ENCODE results near the gene AGBL1.

Gene AGBL1

DNA sequence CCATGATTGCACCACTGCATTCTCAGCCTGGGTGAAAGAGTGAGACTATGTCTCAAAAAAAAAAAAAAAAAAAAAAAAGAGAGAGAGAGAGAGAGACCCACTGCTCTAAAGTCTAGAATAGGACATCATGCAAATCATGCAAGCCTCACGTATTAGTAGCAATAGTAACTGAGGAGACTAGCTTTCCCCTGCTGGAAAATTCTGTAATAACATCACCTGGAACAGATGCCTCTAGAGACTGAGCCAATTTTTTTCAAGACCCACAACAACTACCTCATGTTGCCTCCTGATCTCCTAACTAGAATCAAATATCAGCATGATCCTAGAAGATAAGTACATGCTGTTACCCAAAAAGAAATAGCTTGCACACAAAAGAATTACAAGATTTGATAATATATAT is 461.9 kb downstream of the AGBL1 start:
- peak; percentile 91 for DNase-seq

DNA sequence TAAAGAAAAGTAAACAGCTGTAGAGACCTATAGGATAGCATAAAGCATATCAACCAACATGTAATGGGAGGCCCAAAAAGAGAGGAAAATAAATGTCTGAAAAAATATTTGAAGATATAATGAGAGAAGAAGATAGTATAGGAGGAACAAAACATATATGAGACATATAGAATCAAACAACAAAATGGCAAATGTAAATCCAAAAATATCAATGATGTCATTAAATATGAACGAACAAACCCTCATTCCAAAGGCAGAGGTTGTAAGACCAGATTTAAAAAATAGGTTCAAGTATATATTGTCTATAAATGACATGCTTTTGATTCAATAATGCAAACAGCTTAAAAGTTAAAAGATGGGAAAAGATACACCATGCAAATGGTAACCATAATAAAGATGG is 470.4 kb downstream of the AGBL1 start:
- no peak for DNase-seq

DNA sequence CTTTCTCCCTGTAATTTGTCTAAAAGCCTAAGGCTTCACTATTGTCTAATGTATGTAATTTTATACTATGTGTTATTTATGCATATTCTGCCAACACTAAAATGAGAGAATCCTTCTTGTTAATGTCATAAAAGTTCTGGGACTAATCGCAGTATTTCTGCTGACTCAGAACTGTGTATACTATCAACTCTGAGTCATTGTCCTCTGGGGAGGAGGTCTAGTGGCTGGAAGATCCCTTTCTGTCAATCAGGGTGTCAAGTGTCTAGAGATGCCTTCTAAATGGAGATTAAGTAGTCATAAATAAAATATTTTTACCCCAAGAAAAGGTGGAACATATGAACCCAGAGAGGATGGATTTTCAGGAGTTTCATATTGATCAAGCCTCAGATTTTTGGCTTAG is 473.4 kb downstream of the AGBL1 start:
- peak; percentile 30 for DNase-seq

DNA sequence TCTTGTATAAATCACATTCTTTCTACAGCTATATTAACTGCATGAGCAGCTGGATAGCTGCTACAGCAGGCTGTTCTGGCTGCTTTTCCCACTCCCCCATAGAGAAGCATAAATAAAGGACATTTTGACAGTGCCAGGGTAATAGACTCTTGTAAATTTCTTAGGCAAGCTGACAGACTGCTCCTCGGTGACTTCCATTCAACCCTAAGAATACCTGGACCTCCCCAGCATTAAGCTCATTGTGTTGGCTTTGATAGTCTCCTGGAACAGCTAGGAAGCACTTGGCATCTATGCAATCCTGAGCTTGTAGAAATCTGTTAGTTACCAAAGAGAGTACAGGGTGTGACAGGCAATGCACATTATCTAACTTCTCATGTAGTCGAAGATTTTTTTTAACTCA is 475.4 kb downstream of the AGBL1 start:
- no peak for DNase-seq

DNA sequence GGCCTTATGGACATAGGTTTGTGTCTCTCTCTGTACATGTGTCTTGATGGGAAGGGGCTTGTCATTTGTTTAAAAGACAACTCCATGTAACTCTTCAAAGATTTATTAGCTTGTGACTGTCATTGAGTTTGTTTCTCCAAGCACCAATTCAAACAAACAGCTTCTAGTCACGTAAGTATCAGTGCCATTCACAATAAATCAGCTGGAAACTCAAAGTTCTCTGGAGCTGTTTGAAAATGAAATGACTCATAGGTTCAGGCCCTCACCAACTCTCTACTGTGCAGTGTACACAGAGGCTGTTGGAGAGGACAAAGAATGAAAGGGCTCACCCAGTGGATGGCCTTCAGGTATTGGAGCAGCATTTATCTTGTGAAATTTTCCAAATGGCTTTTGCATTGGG is 476.3 kb downstream of the AGBL1 start:
- DNase-seq = no peak

DNA sequence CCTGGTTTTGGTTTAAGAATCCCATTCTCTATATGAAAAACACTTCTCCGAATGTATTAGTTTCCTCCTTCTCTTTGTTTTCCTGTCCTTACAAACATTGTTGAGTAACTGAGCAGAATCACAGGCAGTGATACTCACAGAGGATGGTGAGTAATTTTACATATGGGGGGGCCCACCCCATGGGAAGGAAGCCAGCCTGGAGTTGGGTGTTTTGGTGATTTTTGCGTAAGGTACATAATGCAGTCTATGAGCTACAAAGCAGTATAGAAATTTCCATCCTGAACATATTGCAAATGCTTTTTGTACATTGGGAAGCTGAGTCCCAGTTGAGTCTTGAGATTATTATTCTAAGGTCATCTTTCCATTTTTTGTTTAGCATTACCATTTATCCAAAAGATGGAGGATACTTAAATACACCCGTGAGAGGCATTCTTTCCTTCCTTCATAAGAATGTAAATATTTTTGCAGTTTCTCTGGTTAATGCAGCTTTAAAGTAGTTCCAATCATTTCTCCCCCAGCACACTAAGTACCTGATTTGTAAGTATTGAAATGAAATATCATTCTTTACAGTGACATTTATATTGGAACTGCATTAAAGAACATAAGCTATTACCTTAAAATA is 476.8 kb downstream of the AGBL1 start:
- no peak for DNase-seq

DNA sequence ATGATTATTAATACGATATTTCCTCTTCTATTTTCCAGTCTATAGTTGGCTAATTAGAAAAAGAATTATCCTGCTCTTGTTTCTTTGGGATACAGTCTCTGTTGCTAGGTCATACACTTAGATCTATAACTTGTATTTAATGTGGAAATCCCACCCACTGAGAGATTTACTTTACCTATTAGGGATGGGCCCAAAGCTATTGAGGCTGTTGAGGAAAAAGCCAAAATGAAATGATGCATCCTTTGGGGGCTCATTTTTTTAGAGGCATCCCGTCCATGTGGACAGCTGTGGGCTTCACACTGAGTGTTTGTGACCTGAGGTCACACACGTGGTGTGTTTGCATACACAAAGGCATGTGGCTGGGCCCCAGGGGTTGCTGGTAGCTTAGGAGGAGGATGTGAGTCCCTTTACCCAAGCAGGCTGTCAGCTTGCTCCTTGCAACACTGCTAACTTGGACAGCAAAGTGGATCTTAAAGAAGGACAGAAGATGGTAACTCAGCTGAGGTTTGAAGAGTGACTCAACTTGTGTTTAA is 477.4 kb downstream of the AGBL1 start:
- DNase-seq = no peak

DNA sequence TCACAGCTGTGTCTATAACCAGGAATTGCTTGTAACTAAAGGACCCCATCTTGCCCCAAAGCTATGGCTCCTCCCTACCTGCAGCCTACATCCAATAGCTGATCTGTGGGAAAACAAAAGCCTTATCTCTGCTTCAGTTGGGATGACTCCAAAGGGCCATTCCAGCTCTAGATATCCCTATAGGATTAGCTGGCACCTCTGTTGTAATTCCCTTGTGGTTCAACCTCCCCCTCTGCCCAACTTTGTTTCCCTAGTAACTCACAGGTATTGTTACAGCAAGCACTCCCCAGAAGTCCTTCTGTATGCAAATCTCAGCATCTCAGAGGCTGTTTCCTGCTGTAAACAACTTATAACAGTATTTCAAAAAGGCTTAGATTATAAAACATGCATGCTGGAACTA is 478.6 kb downstream of the AGBL1 start:
- no peak for DNase-seq

DNA sequence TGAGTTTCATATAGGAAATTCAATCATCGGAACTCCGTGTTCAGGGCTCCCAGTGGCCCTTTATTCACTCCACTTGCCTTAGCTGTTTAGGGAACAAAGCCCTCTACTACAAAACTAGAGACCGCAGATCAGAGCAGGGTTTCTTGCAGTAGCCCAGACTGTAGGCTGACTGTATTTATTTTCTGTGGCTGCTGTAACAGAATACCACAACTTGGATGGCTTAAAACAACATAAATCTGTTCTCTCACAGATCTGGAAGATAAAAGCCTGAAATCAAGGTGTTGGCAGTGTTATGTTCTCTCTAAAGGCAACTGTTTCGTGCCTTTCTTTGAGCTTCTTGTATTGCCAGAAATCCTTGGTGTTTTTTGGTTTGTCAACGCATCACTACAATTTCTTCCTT is 479.0 kb downstream of the AGBL1 start:
- peak; percentile 18 for DNase-seq

DNA sequence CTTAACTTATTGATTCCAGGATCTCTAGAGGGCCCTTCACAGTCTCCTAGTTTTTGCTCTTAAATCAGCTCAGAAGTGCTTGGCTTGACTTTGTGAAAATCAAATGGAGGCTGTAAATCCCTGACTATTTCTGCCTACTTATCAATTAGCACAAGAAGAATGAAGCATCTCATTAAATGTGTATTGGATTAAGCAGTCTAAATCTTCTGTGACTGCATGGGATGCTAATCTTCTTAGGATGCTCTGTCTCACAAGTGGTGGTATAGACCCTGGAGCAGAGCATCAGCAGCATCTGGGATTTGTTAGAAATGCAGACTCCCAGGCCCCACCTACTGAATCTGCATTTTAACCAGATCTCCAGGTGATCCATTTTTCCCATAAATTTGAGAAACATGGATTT is 488.7 kb downstream of the AGBL1 start:
- no peak for DNase-seq

DNA sequence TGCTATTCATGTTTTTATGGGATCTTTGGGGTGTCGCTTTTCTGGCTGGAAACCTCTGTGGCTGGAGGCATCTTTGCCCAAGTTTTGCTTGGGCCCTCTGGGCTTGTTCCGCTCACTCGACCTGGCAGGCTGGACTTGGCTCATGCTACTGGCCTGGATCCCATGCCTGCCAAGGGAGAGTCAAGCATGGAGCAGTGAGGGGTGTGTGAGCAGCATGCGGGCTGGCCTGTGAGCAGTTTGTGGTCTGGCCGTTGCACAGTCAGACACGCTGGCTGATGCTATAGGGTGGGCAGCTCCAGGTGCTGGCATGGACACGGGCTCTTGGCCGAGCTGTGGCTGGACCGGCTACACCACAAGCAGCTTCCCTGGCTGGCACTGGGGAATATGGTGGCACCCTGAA is 491.1 kb downstream of the AGBL1 start:
- DNase-seq = no peak

DNA sequence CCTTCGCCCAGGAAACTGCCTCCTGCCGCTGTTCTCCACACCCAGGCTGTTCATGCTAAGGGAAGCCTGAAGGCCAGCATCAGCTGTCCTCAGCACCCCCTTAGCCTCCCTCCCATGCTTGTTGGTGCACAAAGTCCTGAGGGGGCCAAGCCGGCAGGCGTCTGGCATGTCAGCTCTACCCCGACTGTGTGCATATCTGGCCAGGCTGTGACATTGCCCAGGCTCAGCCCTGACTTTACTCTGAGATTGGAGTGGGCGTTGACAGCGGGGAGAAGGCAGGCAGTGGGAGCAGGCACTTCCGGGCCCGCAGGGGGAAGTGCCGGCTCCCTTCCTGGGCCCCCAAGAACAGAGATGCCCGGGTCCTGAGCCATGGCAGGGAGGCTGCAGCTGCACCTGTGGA is 492.2 kb downstream of the AGBL1 start:
- no peak for DNase-seq

DNA sequence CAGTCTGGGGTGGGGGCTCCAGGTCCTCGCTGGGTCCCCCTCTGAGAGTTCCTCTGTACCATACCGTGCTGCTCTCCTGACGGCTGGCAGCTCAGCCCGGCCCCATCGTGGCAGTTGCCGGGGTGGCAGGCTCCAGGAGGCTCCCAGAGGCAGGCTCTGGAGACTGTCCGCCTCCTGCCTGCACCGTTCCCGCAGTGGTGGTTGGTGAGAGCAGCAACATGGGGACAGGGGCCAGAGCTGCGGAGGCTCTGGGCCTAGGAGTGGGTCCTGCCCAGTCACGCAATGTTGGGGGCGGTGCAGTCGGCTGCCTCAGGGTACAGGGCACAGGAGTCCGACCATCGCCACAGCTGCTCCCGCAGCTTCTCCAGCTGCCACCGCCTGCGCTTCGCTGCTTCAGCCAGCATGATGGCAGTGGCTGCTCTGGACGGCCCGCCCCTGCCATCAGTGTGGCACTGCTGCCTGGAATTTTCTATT is 492.7 kb downstream of the AGBL1 start:
- DNase-seq = peak; percentile 39

DNA sequence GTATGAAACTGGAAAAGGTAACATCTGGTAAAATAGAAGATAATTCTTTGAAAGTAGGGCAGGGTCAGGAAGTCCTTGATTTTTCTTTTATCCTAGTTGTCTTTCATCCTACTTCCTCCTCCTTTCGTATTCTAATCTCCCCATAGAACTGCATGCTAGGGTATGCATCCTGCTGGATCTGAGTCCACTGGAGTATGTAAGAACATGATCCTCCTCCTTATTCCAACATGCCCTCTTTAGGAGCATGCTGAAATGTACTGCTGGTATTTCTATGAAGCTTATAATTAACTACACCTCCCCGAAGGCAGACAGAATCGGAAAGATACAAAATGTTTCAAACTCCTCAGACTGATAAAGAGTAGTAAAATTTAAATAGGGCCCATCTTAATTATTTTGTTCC is 493.8 kb downstream of the AGBL1 start:
- DNase-seq = no peak

DNA sequence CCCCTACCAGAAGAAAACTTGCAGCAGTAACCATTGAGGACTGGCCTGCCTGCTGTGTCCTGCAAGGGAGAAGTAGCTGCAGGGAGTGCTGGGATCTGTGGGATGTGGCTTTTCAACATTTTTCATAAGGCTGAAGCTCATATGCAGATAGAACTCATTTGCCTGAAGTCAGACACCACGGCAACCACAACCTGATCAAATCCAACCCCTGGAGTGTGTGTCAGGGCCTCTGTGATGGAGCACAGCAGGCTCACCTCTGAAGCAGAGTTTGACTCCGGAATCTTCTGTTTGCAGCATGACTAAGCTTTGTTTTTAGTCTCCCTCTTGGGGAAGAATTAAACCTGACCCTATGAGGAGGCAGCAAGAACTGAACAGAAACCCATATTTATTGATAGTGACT is 508.7 kb downstream of the AGBL1 start:
- DNase-seq = peak; percentile 21

DNA sequence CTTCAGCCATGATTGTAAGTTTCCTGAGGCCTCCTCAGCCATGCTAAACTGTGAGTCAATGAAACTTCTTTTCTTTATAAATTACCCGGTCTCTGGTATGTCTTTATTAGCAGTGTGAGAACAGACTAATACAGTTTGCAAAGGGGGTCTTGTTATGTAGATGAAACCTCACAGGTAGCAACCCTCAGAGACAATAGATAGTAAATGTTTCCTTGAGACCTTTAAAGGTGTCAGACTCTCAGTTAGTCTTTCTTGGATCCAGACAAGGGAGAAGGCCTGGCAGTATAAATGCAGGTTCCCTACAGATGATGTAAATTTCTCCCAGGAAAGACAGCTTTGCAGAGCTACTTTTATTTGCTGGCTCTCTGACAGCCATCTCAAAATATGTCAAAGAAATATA is 510.8 kb downstream of the AGBL1 start:
- no peak for DNase-seq

DNA sequence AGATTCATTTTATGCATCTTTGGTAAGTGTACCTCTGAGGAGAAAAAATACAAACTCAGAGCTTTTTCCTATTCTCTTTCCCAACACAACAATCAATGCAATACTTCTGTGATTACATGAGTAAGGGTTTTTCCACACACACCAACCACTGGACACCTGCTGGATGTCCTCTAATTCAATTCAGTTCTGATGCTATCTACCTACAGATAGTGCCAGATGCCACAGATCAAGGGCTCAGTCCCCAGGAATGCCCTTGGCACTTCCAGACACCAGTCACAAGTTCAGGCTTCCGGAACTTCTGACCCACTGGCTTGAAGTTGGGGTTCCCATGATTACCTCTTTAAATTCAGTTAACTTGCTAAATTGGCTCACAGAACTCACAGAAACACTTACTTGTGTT is 511.5 kb downstream of the AGBL1 start:
- no peak for DNase-seq

DNA sequence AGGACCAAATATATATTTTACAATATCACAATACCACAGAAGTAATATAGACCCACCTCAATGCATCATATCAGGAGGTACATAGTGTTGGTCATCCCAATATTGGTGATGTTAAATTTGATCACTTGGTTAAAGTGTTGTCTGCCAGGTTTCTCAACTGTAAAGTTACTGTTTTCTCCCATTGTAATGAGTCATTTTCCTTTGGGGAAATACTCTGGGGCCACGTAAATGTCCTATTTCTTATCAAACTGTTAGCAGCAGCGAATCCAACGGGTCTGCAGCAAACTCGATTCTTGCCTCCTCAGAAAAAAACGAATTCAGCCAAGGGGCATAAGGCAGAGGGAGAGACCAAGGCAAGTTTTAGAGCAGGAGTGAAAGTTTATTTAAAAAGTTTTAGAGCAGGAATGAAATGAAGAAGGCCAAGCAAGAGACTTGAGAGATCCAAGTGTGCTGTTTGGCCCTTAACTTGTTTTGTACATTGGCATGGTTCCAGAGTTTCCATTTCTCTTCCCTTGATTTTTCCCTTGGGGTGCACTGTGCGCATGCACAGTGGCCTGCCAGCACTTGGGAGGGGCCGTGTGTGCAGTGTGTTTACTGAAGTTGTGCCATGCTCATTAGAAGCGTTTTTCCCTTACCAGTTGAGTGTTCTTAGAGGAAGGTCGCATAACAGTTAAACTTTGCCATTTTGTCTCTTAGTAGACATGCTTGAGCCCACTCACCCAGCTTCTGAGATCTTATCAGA is 512.5 kb downstream of the AGBL1 start:
- DNase-seq = peak; percentile 88

DNA sequence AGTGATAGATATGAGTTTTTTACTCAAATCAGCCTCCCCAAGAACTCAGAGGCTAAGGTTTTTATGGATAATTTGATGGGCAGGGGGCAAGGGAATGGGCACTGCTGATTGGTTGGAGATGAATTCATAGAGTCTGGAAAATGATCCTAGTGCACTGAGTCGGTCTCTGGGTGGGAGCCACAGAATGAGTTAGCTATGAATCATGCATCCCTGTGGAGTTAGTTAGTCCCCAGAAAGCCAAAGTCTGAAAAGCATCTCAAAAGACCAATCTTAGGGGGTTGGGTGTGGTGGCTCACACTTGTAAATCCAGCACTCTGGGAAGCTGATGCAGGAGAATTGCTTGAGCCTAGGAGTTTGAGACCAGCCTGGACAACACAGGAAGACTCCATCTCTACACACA is 516.1 kb downstream of the AGBL1 start:
- DNase-seq = no peak

DNA sequence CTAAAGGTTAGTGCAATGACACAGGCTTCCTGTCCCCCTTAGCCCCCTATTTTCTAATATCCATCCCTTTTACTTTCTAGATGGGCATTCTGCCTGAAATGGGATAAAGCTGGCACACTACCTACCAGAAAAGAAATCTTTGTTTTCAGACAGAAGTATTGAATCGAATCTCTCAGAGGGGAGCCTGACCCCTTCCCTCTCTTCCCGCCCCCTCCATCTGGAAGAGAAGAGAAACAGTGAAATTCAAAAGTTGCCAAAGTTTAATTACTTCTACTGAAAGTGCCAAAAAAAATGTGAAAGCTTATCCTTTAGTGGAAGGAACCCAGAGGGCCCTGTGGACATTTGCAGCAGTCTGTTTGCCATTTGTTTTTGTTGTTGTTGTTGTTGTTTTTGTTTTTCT is 523.8 kb downstream of the AGBL1 start:
- no peak for DNase-seq

DNA sequence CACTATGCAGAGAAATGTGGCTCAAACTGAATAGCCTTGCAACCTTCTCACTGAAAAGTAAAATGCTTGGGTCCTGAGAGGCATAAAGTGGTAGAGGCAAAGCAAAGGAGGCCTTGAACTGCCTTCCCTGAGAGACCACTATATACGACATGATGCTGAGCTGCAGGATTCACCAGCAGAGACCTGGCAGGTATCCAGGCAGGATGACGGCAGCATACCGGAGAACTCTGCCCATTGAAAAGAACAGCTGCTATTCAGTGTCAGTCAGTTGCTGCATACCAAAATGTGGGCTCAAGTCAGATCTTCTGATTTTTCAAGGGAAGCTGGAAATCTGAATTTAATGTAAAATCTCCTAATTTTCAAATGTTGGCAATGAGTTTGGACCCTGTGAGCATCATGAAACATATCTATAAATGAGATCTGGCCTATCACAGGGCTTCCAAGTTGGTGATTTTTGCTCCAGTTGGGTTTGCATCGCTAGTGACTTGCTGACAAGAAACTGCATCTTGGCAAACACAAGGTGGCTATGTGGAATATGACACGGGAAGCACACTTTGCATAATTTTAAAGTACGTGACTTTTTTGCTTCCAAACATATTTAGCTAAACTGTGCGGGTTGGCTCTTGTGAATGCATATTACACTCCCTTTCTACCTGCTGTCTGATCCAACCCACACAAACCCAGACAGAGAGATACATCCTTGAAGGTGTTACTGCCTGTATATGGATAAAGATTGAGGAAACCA is 529.0 kb downstream of the AGBL1 start:
- peak; percentile 87 for DNase-seq

DNA sequence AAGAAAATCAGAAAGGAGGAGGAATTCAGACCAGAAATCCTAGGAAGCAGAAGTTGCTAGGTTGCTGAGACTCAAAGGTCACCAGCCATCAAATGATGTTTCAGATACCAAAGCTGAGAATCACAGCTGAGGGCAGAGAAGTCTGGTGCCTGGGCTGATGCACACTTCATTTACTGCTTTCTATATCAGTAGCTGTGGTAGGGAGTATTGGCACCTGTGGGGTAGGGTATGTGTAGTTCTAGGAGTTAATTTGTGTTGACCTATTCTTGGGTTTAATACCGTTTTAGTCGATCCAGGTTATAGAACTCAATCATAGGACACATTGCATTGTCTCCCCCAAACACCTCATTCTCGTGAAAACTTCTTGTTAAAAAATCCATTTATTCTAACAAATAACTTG is 529.6 kb downstream of the AGBL1 start:
- DNase-seq = no peak

DNA sequence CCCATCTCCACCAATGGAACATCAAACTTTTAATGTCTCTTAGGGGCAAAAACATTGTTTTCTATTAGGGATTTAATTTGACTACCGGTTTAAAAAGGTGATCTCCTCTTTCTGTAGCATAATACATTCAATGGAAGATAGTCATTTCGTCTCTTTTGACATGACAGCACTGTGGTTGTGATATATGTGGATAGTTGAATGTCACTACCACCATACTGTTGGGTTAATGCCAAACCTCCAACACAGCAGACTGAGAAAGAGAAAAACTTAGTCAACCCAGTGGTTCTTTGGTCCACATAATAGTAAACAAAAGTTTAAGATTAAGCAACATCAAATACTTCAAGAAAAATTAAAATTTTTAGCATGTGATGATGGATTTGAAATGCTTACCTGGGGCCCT is 530.4 kb downstream of the AGBL1 start:
- DNase-seq = no peak
